HG03103 (cell line): Measurements from ENCODE around the gene CA10.

Experiments
- ATAC-seq: cut with Tn5 transposase; IDR thresholded peaks from one replicate; pipeline ENCODE4 v1.9.1; 2021; ENCODE audit warnings: low read depth; ENCODE audit not compliant: unreplicated experiment

CA10 gene

DNA sequence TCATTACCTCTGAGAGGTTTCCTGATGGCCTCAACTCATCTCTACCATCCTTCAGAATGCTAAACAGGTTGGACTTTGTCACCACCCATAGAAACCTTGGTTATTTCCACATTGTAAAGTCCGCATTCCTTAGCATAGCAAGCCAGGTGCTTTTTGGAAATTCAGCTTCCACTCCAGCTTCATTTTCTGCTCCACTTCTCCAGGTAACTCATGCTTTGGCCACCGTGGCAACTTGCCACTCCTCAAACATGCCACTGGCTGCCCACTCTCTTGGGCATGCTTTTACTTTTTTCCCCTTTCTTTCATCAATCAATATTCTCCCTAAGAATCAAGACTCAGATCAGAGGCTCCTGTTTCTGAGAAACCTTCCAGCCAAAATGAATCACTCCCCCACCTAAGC, 203.3 kb downstream of the CA10 start:
- no peak for ATAC-seq

- no peak for ATAC-seq
Measured at GRCh38 chr17:51954232-51954765, 204.2 kb downstream of the CA10 start.

DNA sequence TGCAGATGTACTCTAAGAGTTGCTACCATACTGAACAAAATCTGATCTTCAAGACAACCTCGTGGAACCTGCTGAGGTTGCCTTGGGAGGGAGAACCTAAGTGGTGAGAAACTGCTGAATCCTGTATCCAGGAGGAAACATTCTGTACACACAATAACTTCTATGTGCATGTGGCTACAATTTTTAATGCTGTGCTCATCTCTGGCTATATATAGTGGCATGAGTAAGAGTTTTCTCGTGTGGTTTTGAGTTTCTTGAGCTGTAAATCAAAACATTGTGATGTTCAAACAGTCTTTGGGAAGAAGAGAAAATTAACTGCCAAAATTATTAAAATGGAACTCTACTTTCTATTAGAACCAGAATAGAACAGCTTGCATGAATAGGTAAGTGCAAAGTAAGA, 206.8 kb downstream of the CA10 start:
- ATAC-seq = no peak

DNA sequence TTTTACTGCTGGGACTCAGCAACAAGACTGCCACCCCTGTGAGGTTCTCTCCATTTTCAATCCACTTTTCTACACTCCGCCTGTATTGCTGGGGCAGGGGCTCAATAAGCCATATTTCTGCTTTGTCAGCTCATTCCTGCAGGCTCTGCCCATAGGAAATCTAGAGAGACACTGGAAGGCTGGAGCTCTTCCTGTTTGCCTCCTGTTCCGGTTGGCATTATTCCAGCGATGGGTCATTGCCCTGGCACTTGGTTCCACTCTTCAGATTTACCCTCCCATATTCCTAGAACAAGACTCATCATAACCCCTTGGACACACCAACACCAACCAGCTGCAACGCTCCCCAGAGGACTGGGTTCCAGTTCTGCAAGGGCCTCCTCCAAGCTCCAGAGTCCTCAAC, 210.4 kb downstream of the CA10 start:
- no peak for ATAC-seq

- no peak for ATAC-seq
Measured at GRCh38 chr17:51947160-51947735, 211.3 kb downstream of the CA10 start.

DNA sequence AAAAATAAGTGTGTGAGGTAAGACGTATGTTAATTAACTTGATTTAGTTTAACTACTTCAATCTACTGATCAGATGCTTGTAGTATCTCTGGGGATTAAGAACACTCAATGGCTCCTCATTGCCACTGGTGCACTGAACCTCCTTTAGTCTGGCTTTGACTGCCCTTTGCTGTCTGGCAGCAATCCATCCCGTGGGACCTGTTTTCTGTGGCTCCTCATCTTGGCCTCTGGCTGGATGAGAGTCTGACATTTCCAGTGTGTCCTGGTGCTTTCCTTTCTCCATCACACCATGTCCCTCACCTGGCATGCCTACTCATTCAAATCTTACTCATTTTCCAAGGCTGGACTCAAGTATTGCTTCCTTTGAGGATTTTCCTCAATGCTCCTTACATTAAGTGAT, 212.2 kb downstream of the CA10 start:
- ATAC-seq = no peak

DNA sequence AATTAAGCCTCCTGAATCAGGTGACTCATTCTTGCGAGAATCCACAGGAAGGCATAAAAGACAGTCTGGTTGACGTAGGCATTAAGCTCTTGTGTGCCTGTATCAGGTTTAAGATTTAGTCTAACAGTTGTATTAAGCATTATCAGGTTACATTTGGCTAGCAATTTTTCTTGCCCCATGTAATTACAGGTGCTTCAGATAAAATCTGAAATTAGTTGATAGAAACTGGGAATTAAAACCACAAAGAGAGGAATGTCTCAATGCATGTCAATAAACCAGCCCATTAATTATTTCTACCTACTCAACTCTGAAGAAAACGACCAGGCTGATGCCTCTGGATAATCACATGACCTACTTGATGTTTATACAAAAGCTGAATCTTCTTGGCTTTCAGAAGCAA, 217.2 kb downstream of the CA10 start:
- ATAC-seq = no peak

DNA sequence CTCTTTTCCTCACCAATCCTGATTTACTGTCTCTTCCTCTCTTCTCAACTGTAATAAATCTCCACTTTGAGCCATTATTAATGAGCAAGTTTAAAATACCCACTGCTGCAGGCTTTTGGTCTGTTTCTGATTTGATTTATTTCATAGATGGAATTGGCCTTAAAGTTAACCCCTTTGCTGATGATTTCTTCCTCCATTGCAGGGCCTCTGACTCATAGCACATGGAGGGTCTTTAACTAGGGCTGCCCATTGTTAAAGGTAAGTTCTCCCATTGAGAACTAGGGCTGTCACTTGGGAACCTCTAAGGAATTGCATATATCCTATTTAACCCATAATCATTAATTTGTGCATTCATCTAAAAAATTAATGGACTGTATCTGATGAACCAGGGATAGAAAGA, 221.2 kb downstream of the CA10 start:
- no peak for ATAC-seq

DNA sequence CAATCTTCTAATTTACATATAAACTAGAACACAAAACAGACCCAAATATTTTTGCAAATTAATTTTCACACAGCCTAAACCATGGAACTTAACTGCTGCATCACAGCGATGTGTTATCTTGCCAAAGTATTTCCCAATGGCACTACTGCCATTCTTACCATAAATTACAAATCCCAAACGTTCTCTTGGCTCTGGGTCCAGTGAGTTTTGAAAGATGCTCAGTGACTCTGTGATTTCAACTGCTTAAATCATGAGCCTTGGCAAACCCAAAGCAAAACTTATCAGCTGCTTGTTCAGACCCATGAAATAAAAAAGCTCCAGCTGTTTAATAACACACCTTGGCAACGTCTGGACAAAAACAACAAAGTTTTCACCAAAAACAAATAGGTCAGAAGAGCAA, 223.0 kb downstream of the CA10 start:
- ATAC-seq = no peak

DNA sequence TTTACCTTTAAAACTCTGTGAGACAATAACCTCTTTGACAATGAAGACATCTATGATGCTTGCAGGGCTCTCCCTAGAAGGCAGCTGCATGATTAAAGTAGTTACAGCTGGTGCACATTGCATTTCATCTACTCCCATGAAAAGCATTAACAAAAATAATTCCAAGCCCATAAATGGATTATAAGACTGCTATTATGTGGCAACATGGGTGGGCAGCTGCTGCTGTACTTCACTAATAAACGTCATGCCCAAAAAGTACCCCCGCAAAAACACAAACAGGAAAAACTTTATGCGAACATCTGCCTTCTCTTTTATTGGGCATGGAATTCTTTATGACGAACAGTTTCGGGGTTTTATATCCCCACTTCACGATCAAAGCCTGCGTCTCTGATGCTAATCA, 224.9 kb downstream of the CA10 start:
- ATAC-seq = no peak

DNA sequence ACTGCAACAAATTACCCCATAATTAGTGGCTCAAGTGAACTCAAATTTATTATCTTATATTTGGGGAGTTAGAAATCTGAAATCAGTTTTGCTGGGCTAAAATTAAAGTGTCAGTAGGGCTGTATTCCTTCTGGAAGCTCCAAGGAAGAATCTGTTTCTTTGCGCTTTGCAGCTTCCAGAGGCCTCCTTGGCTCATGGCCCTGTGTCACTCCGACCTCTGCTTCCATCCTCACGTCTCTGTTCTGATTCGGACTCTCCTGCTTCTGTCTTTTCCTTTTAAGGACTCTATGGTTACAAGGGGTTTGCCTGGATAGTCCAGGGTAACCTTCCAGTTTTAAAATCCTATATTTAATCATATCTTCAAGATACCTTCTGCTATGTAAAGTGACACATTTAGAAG, 232.1 kb downstream of the CA10 start:
- no peak for ATAC-seq

DNA sequence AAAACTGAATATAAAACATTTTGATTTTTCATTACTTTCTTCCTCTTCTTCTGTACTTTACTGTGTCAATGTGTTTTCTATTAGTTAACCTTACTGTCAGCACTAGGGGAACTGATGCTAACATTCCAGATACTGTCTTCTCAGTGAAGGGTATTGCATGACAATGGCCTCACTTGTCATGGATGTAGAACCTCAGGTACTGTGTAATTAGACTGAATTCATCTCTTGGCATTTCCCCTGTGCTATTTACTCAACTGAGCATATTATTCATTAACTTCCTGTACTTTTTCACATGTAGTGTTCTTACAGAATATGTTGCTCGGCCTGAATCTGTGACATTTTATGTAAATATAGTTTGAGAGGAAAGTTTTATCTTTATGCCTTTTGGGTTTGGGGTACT, 237.0 kb downstream of the CA10 start:
- ATAC-seq = no peak

DNA sequence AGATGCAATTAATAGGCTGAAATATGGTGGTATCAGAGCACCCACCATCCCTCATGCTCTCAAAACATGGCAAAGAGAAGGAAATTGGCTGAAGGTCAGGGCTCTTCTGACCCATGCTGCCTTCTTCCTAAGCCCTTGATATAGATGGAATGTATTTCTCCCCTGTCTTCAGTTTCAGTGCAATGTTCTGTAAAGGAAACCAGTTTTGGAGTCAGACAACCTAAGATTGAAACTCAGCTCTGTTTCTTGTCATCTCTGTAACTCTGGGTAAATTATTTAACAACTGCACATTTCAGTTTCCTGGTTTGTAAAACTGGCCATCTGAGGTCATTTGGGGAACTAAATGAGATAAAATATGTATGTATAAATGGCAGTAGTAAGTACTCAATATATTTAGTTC, 243.9 kb downstream of the CA10 start:
- no peak for ATAC-seq

GRCh38 chr17:51913491-51914205, 244.9 kb downstream of the CA10 start:
- ATAC-seq = no peak

DNA sequence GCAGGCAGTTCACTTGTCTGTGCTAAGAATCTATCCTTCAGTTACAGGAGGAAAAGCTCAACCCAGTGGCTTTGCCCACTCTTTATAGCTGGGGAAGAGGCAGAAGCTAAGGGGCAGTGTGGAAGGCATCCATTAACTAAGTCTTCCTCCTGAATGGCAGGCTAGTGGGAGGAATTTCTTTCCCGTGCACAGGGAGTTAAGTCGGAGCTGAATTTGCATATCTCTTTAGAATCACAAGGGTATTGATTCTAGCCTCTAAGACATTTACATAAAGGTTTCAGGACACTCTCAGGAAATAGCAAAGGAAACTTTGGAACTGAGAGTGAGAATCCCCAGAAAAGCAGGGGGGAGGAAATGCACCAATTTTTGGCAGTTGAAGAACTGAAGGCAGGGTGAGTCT, 245.6 kb downstream of the CA10 start:
- no peak for ATAC-seq

DNA sequence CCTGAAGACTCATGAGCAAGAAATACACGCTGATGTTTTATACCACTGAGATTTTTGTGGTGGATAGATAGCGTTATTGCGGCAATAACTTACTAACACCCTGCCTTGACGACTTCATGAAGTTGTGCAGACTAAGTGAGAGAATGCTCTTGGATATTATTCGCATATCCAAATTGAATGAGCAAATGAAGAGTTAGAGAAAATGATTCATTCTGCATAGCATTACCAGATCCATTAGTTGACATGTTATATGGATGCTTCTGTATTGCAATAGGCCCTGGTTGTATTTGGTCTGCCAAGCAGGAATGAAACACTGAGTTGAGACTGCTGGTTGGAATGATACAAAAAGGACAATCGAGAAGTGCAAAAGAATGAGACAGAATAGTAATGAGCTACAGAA, 247.3 kb downstream of the CA10 start:
- no peak for ATAC-seq

DNA sequence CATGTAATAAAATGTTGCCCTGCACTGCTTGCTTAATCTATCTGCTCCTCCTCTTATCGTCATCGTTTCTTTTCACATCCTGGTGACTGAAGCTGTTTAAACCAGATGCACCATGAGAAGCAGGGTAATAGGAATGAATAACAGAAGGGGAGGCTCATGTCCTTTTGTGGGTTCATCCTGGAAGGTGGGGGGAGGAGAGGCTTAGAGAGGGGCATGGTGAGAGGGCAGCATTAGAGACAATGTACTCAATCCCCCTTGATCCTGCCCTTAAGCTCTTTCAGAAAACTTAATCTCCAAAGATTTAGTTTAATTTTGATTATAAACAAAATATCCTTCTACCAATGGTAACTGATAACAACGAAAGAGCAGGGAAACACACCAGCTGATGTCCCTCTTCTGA, 248.5 kb downstream of the CA10 start:
- ATAC-seq = no peak

GRCh38 chr17:51908841-51909537, 249.5 kb downstream of the CA10 start:
- no peak for ATAC-seq

GRCh38 chr17:51907041-51907440, 251.5 kb downstream of the CA10 start:
- ATAC-seq = no peak

DNA sequence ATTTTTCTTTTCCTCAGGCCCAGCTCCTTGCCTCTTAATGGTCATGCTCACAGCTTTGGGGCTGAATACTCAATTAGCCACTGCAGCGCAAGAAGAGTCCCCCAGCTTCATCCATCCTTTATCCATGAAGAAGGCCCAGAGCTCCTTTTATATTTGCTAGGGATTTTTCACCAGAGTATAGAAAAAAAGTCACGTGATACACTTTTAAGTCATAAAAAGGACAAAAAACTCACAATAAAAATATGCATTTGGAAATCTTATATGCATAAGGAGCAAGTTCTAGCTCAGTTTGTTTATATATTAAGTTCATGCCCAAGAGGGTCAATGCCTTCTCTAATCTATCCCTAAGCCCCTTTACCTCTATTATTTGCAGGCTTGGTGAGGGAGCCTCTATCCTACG, 254.1 kb downstream of the CA10 start:
- no peak for ATAC-seq

GRCh38 chr17:51901242-51901641, 257.3 kb downstream of the CA10 start:
- no peak for ATAC-seq

- no peak for ATAC-seq
Measured at GRCh38 chr17:51891936-51892335, 266.6 kb downstream of the CA10 start.
